ENCODE measurements around the gene PARP4.

GRCh38 chr13:24452044-24452443 lies 60.5 kb downstream of the PARP4 start:
- no peak for TF ChIP-seq RAD21 (conservative IDR thresholded peaks at IDR 0.05)
- TF ChIP-seq EZH2 (IDR thresholded peaks at IDR 0.05; ENCODE audit: borderline replicate concordance, insufficient read depth, low read length, poor library complexity, severe bottlenecking): no peak

Data from neural cell (in vitro differentiated cells).